ENCODE data around the gene EPS15.

EPS15 gene

DNA sequence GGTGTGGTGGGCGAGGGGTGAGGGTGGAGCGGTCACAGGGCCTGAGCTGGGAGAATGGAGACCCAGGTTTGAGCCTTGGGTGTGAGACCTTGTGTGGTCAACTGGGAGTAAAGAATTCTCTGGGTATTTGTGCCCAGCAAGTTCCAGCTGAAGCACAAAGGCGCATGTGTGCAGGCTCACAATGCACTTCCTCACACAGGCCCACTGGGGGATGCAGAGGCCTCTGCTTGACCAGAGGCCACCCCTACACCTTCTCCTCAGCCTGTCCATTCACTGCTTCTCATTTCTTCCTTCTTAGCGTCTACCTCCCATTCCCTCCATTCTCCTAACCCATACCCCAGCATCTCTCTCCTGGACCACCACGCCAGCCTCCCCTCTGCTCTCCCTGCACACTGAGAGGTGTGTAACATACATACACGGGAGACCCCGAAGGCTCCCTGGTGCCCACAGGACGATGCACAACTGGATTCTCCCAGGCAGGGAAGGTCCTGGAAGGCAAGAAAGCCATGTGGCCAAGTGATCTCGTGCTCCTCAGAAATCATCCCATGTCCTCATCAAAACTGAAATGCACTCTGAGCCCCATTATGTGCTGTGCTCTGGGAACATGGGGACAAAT, 176.4 kb downstream of the EPS15 start:
- no peak for TF ChIP-seq CTCF (conservative IDR thresholded peaks at IDR 0.05; ENCODE audit: control insufficient read depth, insufficient read depth, low read depth, low read length)

DNA sequence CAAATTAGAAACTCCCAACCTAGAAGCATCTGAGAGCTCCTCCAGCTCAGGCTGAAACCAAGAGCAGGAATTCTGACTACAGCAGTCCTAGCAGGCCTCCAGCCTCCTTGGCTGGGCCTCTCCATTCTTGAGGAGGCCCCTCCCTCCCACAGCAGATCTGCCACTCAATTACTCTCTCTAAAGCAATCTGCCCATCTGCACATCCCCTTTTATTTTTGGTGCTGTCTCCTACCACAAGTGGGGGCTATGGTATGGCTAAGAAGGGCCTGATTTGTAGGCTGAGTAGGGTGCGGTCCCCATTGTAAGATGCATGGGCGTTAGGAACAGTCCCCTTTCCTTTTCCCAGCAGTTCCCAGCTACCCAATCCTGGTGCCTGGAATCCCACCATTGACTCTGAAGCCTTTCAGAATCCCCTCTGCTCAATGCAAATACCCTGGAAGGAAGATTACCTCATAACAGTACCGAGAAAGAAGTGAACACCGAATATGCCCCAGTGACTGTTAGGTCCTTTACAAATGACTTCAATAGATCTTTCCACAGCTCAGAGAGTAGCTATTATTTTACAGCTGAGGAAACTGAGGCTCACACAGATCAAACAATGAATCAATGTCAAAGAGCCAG, 177.1 kb downstream of the EPS15 start:
- no peak for DNase-seq (ENCODE audit: low read depth)
- TF ChIP-seq CTCF (conservative IDR thresholded peaks at IDR 0.05; ENCODE audit: control insufficient read depth, insufficient read depth, low read depth, low read length): peak; percentile 5
- no peak overlapping the region for H3K4me3 ChIP-seq (ENCODE audit: control insufficient read depth, low read depth, low read length)

More for the DNA sequence above, 176.4 kb downstream of the EPS15 start:
- no peak overlapping the region for H3K4me3 ChIP-seq (ENCODE audit: control insufficient read depth, low read depth, low read length)
- no peak for DNase-seq (ENCODE audit: low read depth)

GRCh38 chr1:51340380-51340779, 178.7 kb downstream of the EPS15 start:
- no peak for TF ChIP-seq CTCF (conservative IDR thresholded peaks at IDR 0.05; ENCODE audit: control insufficient read depth, insufficient read depth, low read depth, low read length)
- H3K4me3 ChIP-seq (ENCODE audit: control insufficient read depth, low read depth, low read length): no peak overlapping the region
- no peak for DNase-seq (ENCODE audit: low read depth)

- no peak for DNase-seq (ENCODE audit: low read depth)
Observed at GRCh38 chr1:51336711-51337110, 182.4 kb downstream of the EPS15 start.

GRCh38 chr1:51336004-51336403, 183.1 kb downstream of the EPS15 start:
- no peak for TF ChIP-seq CTCF (conservative IDR thresholded peaks at IDR 0.05; ENCODE audit: control insufficient read depth, insufficient read depth, low read depth, low read length)
- H3K4me3 ChIP-seq (ENCODE audit: control insufficient read depth, low read depth, low read length): no peak overlapping the region
- DNase-seq (ENCODE audit: low read depth): no peak

More at GRCh38 chr1:51336711-51337110, 182.4 kb downstream of the EPS15 start:
- TF ChIP-seq CTCF (conservative IDR thresholded peaks at IDR 0.05; ENCODE audit: control insufficient read depth, insufficient read depth, low read depth, low read length): no peak
- H3K4me3 ChIP-seq (ENCODE audit: control insufficient read depth, low read depth, low read length): no peak overlapping the region

- H3K4me3 ChIP-seq (ENCODE audit: control insufficient read depth, low read depth, low read length): no peak overlapping the region
- TF ChIP-seq CTCF (conservative IDR thresholded peaks at IDR 0.05; ENCODE audit: control insufficient read depth, insufficient read depth, low read depth, low read length): no peak
Observed at GRCh38 chr1:51331206-51332100, 187.6 kb downstream of the EPS15 start.

More at GRCh38 chr1:51331206-51332100, 187.6 kb downstream of the EPS15 start:
- peak; percentile 61 for DNase-seq (ENCODE audit: low read depth)
